Subcutaneous abdominal adipose tissue (tissue), 5 donors: Measurements from ENCODE around the gene TLE4.

Experiments used
- H3K27ac ChIP-seq: one replicate; pipeline ENCODE4 v1.7.0; 2013; ENCODE audit warnings: low read depth, mild to moderate bottlenecking, inconsistent platforms, low read length, moderate library complexity
- H3K27me3 ChIP-seq, 5 donors: one replicate each; pipeline ENCODE4 v1.7.0; 2013; ENCODE audit warnings: low read length in 5 of 5, inconsistent platforms in 1 of 5; ENCODE audit not compliant: control insufficient read depth in 5 of 5, insufficient read depth in 4 of 5
- H3K36me3 ChIP-seq, 5 donors: one replicate each; pipeline ENCODE4 v1.7.0; 2013; ENCODE audit warnings: low read length in 5 of 5; ENCODE audit not compliant: control insufficient read depth in 5 of 5, insufficient read depth in 5 of 5
- H3K4me1 ChIP-seq, 5 donors: one replicate each; pipeline ENCODE4 v1.7.0; 2013; ENCODE audit warnings: low read length in 5 of 5, mild to moderate bottlenecking in 3 of 5, moderate library complexity in 1 of 5; ENCODE audit not compliant: control insufficient read depth in 5 of 5, insufficient read depth in 5 of 5
- H3K4me3 ChIP-seq, 5 donors: one replicate each; pipeline ENCODE4 v1.7.0; 2013; ENCODE audit warnings: low read length in 5 of 5, low read depth in 1 of 5
- H3K9ac ChIP-seq, 5 donors: one replicate each; pipeline ENCODE4 v1.7.0; 2013; ENCODE audit warnings: low read length in 5 of 5, mild to moderate bottlenecking in 4 of 5, moderate library complexity in 3 of 5
- H3K9me3 ChIP-seq, 5 donors: one replicate each; pipeline ENCODE4 v1.7.0; 2013; ENCODE audit warnings: low read length in 5 of 5; ENCODE audit not compliant: control insufficient read depth in 5 of 5
- donor health status: healthy.
- donor health status: healthy.
- donor health status: healthy.
- donor health status: healthy.
- donor health status: healthy.

TLE4 gene

DNA sequence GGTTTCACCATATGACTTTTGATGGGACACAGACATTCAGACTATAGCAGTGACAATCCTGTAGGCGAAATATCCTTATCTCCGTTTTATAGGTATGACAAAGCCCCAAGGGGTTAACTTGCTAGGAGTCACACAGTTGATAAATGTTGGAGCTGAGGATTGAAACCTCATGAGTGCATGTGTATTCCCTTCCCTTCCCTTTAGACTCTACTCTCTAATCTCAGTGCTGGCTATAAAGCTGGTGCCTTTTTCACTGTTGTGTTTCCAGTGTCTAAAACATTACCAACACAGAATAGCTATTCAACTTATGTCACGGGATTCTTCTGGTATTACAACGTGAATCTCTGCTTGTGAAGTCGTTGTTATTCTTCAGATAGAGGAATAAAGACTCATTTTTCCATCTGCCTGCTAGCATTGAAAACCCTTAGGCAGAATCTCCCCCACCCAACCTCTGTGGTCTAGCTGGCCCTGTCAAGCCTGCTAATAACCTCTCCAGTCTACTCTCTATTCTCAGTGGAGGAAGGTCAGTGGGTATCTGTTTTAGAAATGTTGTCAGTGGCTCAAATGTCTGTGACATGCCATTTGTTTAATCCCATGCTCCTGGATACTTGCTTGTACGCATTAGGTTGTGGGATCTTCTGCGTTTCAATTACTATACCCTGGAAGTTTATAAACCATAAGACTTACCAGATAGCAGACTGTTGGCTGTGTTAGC, 121.2 kb downstream of the TLE4 start:
- Histone ChIP-seq H3K27ac (no peak overlapping the region), H3K4me3 (no peak overlapping the region), H3K36me3 (no peaks in the 10 kb centered on the region), H3K9me3 (no peaks in the 10 kb centered on the region), H3K9ac (no peak overlapping the region), H3K27me3 (no peaks in the 10 kb centered on the region), H3K4me1 (no peaks in the 10 kb centered on the region)

DNA sequence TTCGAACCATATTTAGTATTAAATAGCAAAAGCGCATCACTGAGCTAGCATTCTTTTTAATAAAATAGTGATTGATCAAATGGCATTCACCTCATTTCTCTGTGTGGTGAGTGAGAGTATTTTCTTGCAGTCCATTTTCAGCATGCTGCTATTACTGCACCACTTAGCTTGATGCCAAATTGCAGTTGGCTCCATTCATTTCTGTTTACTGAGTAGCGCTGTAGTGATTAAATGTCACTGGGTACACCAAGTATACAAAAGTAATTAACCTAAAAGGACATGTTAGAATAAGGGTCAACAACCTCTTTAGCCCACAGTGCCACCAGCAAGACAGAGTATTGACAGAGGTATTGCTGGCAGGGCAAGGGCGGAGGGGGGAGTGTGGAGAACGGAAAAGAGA, 122.0 kb downstream of the TLE4 start:
- no peaks in the 10 kb centered on the region for H3K36me3 ChIP-seq
- H3K9me3 ChIP-seq, result no peaks in the 10 kb centered on the region
- H3K4me1 ChIP-seq, result no peaks in the 10 kb centered on the region
- no peak overlapping the region for H3K4me3 ChIP-seq
- no peak overlapping the region for H3K27ac ChIP-seq
- H3K9ac ChIP-seq, result no peak overlapping the region
- no peaks in the 10 kb centered on the region for H3K27me3 ChIP-seq

DNA sequence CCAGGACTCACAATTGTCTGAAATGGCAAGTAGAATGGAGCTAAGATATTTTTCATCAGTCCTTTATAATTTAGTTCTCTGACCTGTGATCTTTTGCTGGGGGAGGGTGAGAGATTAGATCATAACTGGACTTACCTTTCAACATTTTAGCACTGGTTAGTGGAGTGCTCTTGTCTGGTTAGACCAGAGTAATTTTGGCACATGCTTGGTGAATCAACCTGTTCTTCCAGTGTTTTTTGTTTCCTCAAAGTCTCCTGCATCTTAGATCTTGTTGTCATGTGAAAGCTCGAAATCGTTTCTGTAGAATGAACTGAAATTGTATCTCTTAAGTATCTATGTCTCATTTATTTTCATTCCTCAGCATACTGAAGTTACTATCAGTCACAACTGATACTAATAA, 122.4 kb downstream of the TLE4 start:
- Histone ChIP-seq H3K4me3 (no peak overlapping the region), H3K27me3 (no peaks in the 10 kb centered on the region), H3K9ac (no peak overlapping the region), H3K4me1 (no peaks in the 10 kb centered on the region), H3K36me3 (no peaks in the 10 kb centered on the region), H3K9me3 (no peaks in the 10 kb centered on the region), H3K27ac (no peak overlapping the region)

DNA sequence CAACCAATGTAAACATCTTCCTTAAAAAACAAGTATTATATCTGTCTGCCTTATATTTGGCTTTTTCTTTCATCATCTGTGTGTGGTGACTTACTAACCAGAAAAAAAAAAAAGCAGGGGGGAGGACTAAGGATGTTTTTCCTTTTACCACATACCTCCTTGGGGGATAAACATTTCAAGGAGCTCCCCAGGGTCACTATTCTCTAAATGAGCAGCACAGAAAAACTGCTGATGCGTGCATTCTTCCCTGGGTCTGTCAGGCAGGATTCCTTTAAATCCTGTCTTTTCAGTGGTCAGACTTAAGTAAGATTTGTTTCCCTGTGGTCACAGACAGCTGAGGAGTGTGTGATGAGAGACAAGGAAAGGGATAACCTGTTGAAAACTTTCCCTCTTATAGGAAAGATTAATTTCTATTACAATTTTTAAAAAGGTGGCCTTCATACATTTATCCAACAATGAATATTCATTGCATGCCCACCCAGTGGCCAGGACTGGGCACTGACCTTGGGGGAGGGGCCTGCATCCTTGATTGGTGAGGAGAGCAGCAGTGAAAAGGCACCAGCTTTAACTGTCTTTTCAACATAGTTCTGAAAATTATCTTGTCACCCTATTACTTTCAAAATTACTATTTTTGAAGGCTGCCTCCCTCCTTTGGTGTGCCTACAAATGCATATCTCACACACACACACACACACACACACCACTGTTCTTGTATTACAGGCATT, 123.1 kb downstream of the TLE4 start:
- Histone ChIP-seq H3K4me3 (no peak overlapping the region), H3K27me3 (no peaks in the 10 kb centered on the region)

GRCh38 chr9:79695531-79696175, 123.9 kb downstream of the TLE4 start:
- H3K9ac ChIP-seq, result no peak overlapping the region
- H3K36me3 ChIP-seq, result no peaks in the 10 kb centered on the region
- no peak overlapping the region for H3K27ac ChIP-seq
- no peak overlapping the region for H3K4me3 ChIP-seq
- no peaks in the 10 kb centered on the region for H3K27me3 ChIP-seq
- H3K4me1 ChIP-seq, result no peaks in the 10 kb centered on the region
- no peaks in the 10 kb centered on the region for H3K9me3 ChIP-seq

More for the DNA sequence above, 123.1 kb downstream of the TLE4 start:
- Histone ChIP-seq H3K9me3 (no peaks in the 10 kb centered on the region), H3K9ac (no peak overlapping the region), H3K4me1 (no peaks in the 10 kb centered on the region), H3K36me3 (no peaks in the 10 kb centered on the region), H3K27ac (no peak overlapping the region)

- H3K36me3 ChIP-seq, result no peaks in the 10 kb centered on the region
- H3K9me3 ChIP-seq, result no peaks in the 10 kb centered on the region
- no peaks in the 10 kb centered on the region for H3K27me3 ChIP-seq
- no peak overlapping the region for H3K27ac ChIP-seq
- H3K4me1 ChIP-seq, result peaks cover 0 to 3% (median 0%) of the 10 kb centered on the region in 5 donors
- H3K4me3 ChIP-seq, result no peak overlapping the region
- H3K9ac ChIP-seq, result no peak overlapping the region
Observed at GRCh38 chr9:79698967-79699366, 127.2 kb downstream of the TLE4 start.

DNA sequence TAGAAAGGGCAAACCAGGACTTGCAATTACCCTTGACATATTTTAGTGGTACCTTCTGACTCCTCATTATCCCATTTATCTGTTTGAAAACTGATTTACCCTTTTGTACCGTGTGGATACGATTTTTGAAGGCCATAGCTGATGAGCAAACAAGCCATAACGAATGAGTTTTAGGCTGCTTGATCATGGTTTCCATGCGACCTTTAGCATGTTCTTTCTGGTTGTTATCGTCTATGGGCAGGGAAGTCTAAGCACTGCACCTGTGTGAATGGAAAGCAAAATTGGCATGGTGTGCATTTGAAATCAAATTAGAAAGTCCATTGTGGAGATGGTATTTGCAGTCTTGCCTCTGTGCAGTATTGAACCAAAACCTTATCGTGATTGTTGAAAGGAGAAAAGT, 127.7 kb downstream of the TLE4 start:
- H3K9me3 ChIP-seq, result no peaks in the 10 kb centered on the region
- no peak overlapping the region for H3K4me3 ChIP-seq
- no peak overlapping the region for H3K9ac ChIP-seq
- H3K27me3 ChIP-seq, result no peaks in the 10 kb centered on the region
- no peak overlapping the region for H3K27ac ChIP-seq
- peaks cover 0 to 3% (median 0%) of the 10 kb centered on the region in 5 donors for H3K4me1 ChIP-seq
- no peaks in the 10 kb centered on the region for H3K36me3 ChIP-seq

DNA sequence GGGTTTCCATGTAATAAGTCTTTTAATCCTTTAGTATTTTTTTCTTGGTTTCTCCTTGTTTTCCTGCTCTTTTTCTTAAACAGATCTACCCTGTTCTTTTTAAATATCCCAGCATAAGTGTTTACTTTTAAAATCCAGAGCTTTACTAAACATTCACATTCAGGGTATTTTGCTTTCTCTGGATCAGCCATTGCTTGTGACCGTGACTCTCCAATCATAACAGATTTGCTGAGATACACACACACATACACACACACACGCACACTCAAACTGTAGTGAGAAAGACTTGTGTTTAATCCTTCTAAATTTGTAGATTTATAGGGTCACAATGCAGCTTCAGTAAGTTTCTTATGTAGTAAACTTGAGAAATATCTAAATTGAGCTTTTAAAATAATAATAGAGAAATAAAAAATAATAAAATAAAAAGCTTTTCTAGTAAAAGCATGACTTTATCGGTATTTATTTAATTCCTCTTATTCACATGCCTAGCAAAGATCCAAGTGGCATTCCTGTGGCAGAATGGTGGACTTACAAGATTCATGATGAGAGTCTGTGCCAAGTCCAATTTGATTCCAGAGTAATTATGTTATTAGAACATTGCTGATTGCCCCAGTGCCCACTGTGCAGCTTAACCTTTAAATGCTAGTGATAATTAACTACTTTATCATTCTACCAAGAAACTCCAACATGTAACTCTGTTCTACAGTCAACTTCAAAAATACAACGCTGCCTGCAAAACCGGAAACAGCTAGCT, 129.0 kb downstream of the TLE4 start:
- no peak overlapping the region for H3K4me3 ChIP-seq
- H3K27me3 ChIP-seq, result no peaks in the 10 kb centered on the region
- H3K9me3 ChIP-seq, result no peaks in the 10 kb centered on the region
- peaks cover 0 to 3% (median 0%) of the 10 kb centered on the region in 5 donors for H3K4me1 ChIP-seq
- no peak overlapping the region for H3K27ac ChIP-seq
- no peak overlapping the region for H3K9ac ChIP-seq
- H3K36me3 ChIP-seq, result peaks cover 0 to 10% (median 6%) of the 10 kb centered on the region in 5 donors

DNA sequence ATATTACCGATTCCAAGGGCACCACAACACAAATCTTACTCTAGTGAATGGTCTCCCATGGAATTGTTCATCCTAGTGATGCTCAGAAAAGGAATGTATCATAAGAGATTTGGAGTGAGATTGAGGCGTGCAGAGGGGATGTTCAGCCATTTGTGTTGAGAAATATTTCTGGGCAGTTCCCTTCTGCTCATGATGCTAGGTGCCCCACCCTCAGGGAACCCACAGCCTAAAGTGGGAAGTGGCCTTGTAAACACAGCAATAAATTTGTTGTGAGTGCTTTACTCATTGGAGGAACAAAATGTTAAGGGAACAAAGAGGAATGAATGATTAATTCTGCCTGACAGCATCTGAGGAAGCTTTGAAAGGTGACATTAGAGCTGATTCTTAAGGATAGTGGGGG, 129.9 kb downstream of the TLE4 start:
- H3K27me3 ChIP-seq, result no peaks in the 10 kb centered on the region
- no peak overlapping the region for H3K9ac ChIP-seq
- H3K9me3 ChIP-seq, result no peaks in the 10 kb centered on the region
- no peak overlapping the region for H3K27ac ChIP-seq
- H3K4me1 ChIP-seq, result peaks cover 0 to 3% (median 0%) of the 10 kb centered on the region in 5 donors
- no peak overlapping the region for H3K4me3 ChIP-seq
- peaks cover 0 to 14% (median 6%) of the 10 kb centered on the region in 5 donors for H3K36me3 ChIP-seq
